ENCODE data around the gene PTRH2.

PTRH2 gene

DNA sequence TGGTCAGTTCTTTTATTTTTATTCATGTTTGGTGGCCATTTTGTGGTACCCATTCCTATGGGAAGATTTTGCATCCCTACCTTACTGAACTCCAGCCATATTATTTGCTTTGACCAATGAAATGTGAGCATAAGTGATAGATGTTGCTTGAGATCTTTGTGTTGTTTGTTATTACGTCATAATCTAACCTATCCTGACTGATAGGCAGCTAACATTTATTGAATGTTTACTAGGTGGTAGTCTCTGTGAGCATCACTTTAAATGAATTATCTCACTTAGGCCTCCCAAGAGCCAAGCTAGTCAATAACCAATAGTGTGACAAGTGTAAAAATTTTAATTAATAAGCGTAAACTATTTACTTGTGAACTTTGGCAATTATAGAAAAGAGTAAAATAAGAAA, 37.8 kb upstream of the PTRH2 start:
- Histone ChIP-seq H3K27me3 (ENCODE audit: low read depth, low read length) (no peaks in the 10 kb centered on the region), H3K4me3 (ENCODE audit: low read depth in 1 of 2, low read length in 2 of 2) (no peak overlapping the region)

DNA sequence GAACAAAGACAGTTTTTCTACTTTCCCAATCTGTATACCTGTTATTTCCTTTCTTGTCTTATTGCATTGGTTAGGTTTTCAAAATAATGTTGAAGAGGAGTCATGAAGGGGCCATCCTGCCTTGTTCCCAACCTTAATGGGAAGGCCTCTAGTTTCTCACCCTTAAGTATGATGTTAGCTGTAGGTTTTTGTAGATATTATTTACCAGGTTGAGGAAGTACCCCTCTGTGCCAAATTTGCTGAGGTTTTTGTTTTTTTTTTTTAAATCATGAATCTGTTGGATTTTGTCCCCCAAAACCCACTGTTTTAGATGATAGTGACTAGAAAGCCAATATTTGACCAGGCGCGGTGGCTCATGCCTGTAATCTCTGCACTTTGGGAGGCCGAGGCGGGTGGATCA, 36.6 kb upstream of the PTRH2 start:
- Histone ChIP-seq H3K4me1 (ENCODE audit: control insufficient read depth in 1 of 2, insufficient read depth in 2 of 2, low read length in 2 of 2) (no peaks in the 10 kb centered on the region), H3K27ac (ENCODE audit: low read length) (no peak overlapping the region), H3K4me3 (ENCODE audit: low read depth in 1 of 2, low read length in 2 of 2) (no peak overlapping the region), H3K36me3 (ENCODE audit: control insufficient read depth in 1 of 2, insufficient read depth in 2 of 2, low read length in 2 of 2) (peaks cover 3 to 19% of the 10 kb centered on the region in 2 donors), H3K9me3 (ENCODE audit: control insufficient read depth in 1 of 2, low read length in 2 of 2) (no peaks in the 10 kb centered on the region), H3K27me3 (ENCODE audit: low read depth, low read length) (no peaks in the 10 kb centered on the region)

More for the DNA sequence above, 37.8 kb upstream of the PTRH2 start:
- Histone ChIP-seq H3K9me3 (ENCODE audit: control insufficient read depth in 1 of 2, low read length in 2 of 2) (no peaks in the 10 kb centered on the region), H3K36me3 (ENCODE audit: control insufficient read depth in 1 of 2, insufficient read depth in 2 of 2, low read length in 2 of 2) (peaks cover 3 to 13% of the 10 kb centered on the region in 2 donors), H3K27ac (ENCODE audit: low read length) (no peak overlapping the region), H3K4me1 (ENCODE audit: control insufficient read depth in 1 of 2, insufficient read depth in 2 of 2, low read length in 2 of 2) (no peaks in the 10 kb centered on the region)

DNA sequence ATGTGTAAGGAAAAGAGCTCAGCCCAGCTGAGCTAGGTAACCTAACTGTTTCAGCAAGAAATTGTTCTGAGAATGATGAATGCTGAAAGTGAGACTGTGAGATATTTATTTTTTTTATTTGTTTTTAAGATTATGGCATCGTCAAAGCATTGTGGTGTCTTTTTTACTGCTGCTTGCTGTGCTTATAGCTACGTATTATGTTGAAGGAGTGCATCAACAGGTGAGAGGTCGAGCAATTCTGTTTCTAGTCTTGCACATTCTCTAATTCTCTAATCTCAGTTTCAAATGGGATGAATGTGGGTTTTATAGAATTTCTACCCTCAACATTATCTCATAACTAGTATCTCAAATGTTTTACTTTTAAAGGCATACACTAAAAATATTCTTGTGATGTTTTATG, 30.1 kb upstream of the PTRH2 start:
- Histone ChIP-seq H3K4me3 (ENCODE audit: low read depth in 1 of 2, low read length in 2 of 2) (no peak overlapping the region), H3K27ac (ENCODE audit: low read length) (no peak overlapping the region), H3K27me3 (ENCODE audit: low read depth, low read length) (no peaks in the 10 kb centered on the region), H3K4me1 (ENCODE audit: control insufficient read depth in 1 of 2, insufficient read depth in 2 of 2, low read length in 2 of 2) (no peaks in the 10 kb centered on the region), H3K9me3 (ENCODE audit: control insufficient read depth in 1 of 2, low read length in 2 of 2) (no peaks in the 10 kb centered on the region), H3K36me3 (ENCODE audit: control insufficient read depth in 1 of 2, insufficient read depth in 2 of 2, low read length in 2 of 2) (peaks cover 6 to 28% of the 10 kb centered on the region in 2 donors)

DNA sequence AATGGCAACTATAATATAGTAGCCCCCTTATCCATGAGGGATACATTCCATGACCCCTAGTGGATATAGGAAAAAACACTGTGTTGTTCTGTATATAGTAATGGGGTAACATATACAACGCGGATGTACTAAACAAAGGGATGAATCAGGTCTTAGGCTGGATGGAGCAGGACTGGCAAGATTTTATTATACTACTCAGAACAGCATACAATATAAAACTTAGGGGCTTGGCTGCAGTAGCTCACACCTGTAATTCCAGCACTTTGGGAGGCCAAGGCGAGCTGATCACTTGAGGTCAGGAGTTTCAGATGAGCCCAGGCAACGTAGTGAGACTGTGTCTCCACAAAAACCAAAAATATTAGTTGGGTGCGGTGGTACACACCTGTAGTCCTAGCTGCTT, 27.0 kb upstream of the PTRH2 start:
- H3K9me3 ChIP-seq (ENCODE audit: control insufficient read depth in 1 of 2, low read length in 2 of 2): no peaks in the 10 kb centered on the region
- H3K27ac ChIP-seq (ENCODE audit: low read length): no peak overlapping the region
- peaks cover 6 to 20% of the 10 kb centered on the region in 2 donors for H3K36me3 ChIP-seq (ENCODE audit: control insufficient read depth in 1 of 2, insufficient read depth in 2 of 2, low read length in 2 of 2)
- no peaks in the 10 kb centered on the region for H3K27me3 ChIP-seq (ENCODE audit: low read depth, low read length)
- H3K4me1 ChIP-seq (ENCODE audit: control insufficient read depth in 1 of 2, insufficient read depth in 2 of 2, low read length in 2 of 2): peaks cover 0 to 5% of the 10 kb centered on the region in 2 donors
- no peak overlapping the region for H3K4me3 ChIP-seq (ENCODE audit: low read depth in 1 of 2, low read length in 2 of 2)

DNA sequence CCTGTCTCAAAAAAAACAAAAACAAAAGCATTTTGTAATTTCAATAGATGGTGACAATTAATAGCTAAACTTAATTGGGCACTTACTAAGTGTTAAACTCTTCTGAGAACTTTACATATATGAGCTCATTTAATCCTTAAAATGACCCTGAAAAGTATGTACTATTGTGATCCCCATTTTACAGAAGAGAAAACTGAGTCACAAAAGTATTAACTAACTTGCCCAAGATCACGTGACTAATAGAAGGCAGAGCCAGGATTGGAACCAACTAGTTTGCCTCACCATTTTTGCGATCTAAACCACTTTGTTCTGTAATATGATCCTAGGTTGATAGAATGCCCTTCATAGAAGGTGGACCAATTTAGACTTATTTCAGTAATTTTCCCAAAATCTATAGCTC, 26.5 kb upstream of the PTRH2 start:
- no peak overlapping the region for H3K27ac ChIP-seq (ENCODE audit: low read length)
- no peaks in the 10 kb centered on the region for H3K9me3 ChIP-seq (ENCODE audit: control insufficient read depth in 1 of 2, low read length in 2 of 2)
- H3K27me3 ChIP-seq (ENCODE audit: low read depth, low read length): no peaks in the 10 kb centered on the region
- H3K4me1 ChIP-seq (ENCODE audit: control insufficient read depth in 1 of 2, insufficient read depth in 2 of 2, low read length in 2 of 2): peaks cover 0 to 5% of the 10 kb centered on the region in 2 donors
- no peak overlapping the region for H3K4me3 ChIP-seq (ENCODE audit: low read depth in 1 of 2, low read length in 2 of 2)
- H3K36me3 ChIP-seq (ENCODE audit: control insufficient read depth in 1 of 2, insufficient read depth in 2 of 2, low read length in 2 of 2): peaks cover 6 to 18% of the 10 kb centered on the region in 2 donors

DNA sequence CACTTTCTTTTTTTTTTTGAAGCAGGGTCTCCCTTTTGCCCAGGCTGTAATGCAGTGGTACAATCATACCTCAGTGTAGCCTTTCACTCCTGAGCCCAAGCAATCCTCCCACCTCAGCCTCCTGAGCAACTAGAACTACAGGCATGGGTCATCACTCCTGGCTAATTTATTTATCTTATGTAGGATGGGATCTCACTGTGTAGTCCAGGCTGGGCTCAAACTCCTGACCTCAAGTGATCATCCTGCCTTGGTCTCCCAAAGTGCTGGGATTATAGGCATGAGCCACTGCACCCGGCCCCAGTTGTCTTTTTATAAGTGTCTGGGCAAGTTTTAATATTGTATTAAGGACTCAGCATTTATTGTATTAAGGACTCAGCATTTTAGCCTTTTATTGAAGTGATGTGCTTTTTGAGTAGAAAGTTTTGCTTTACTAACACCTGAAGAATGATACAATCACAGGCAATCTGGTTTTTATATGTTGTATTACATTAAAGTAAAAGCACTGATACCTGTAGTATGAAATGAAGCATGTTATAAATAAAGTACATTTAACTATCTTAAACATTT, 23.1 kb upstream of the PTRH2 start:
- H3K27me3 ChIP-seq (ENCODE audit: low read depth, low read length): no peaks in the 10 kb centered on the region
- H3K36me3 ChIP-seq (ENCODE audit: control insufficient read depth in 1 of 2, insufficient read depth in 2 of 2, low read length in 2 of 2): peaks cover 4 to 6% of the 10 kb centered on the region in 2 donors
- H3K4me1 ChIP-seq (ENCODE audit: control insufficient read depth in 1 of 2, insufficient read depth in 2 of 2, low read length in 2 of 2): peaks cover 0 to 5% of the 10 kb centered on the region in 2 donors
- no peak overlapping the region for H3K27ac ChIP-seq (ENCODE audit: low read length)
- no peak overlapping the region for H3K4me3 ChIP-seq (ENCODE audit: low read depth in 1 of 2, low read length in 2 of 2)
- H3K9me3 ChIP-seq (ENCODE audit: control insufficient read depth in 1 of 2, low read length in 2 of 2): no peaks in the 10 kb centered on the region

DNA sequence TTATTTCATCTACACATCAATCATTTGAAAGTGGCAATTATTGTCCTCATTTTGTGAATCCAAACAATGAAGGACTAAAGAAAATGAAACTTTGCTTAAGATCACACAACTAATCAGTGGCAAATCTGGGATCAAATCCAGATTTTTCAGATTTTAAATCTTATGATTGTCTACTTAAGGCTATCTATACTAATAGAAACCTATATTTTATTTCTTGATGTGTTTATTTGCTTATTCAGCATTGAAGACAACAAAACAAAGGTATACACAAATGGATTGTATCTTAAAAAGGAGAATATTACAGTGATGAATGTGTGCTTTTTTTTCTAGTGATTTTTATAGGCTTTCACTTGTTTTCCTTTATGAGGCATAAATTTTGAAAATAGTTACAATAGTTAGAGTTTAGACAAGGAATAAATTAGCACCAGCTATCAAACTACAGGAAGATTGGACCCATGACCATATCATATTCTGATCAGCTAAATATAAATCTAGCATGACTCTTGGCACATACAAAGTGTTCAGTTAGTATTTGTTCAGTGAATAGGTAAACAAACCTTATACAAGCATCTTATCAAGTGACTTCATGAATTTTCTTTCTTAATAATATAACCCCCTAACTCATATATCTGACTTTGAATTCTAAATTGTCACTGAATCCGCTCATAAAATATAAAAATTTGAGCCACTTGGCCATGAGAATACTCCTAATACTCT, 20.7 kb upstream of the PTRH2 start:
- peaks cover 0 to 5% of the 10 kb centered on the region in 2 donors for H3K4me1 ChIP-seq (ENCODE audit: control insufficient read depth in 1 of 2, insufficient read depth in 2 of 2, low read length in 2 of 2)
- no peaks in the 10 kb centered on the region for H3K9me3 ChIP-seq (ENCODE audit: control insufficient read depth in 1 of 2, low read length in 2 of 2)
- no peak overlapping the region for H3K4me3 ChIP-seq (ENCODE audit: low read depth in 1 of 2, low read length in 2 of 2)
- no peaks in the 10 kb centered on the region for H3K36me3 ChIP-seq (ENCODE audit: control insufficient read depth in 1 of 2, insufficient read depth in 2 of 2, low read length in 2 of 2)
- H3K27me3 ChIP-seq (ENCODE audit: low read depth, low read length): no peaks in the 10 kb centered on the region
- H3K27ac ChIP-seq (ENCODE audit: low read length): no peak overlapping the region

DNA sequence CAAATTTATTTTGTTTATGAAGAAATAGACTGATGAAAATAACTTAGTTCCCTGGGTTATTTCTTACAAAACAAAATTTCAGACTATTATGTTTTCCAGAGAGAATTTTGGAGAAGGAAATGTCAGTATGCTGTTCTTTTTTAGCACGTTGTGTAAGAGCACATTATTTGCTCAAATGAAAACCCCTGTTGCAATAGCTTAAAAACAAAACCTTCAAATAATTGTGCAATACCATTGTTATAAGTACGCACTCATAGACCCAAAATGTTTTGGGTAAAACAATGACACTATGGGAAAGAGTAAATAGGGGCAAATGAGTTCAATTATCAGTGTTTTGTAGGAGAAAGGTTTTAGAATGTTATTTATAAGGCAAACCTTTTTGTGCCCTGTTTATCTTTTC, 18.5 kb upstream of the PTRH2 start:
- no peaks in the 10 kb centered on the region for H3K27me3 ChIP-seq (ENCODE audit: low read depth, low read length)
- H3K36me3 ChIP-seq (ENCODE audit: control insufficient read depth in 1 of 2, insufficient read depth in 2 of 2, low read length in 2 of 2): no peaks in the 10 kb centered on the region
- peaks cover 0 to 5% of the 10 kb centered on the region in 2 donors for H3K4me1 ChIP-seq (ENCODE audit: control insufficient read depth in 1 of 2, insufficient read depth in 2 of 2, low read length in 2 of 2)
- H3K9me3 ChIP-seq (ENCODE audit: control insufficient read depth in 1 of 2, low read length in 2 of 2): no peaks in the 10 kb centered on the region
- peak overlapping the region; percentile 48 for H3K27ac ChIP-seq (ENCODE audit: low read length)
- H3K4me3 ChIP-seq (ENCODE audit: low read depth in 1 of 2, low read length in 2 of 2): no peak overlapping the region

DNA sequence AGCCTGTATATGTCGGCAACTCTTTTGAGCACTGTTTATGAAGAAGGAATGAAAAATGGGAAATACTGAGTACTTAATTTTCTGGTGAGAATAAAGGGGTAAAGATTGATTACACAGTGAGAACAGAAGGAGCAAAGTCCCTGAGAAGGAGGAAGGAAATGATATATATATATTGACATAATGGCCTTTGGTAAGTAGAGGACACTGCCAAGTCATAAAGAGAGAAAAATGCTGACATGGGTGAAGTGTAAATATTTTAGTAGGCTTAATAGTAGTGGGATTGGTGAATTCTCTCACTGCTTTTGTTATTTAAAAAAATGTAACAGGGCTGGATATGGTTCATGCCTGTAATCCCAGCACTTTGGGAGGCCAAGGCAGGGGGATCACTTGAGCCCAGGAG, 16.4 kb upstream of the PTRH2 start:
- Histone ChIP-seq H3K36me3 (ENCODE audit: control insufficient read depth in 1 of 2, insufficient read depth in 2 of 2, low read length in 2 of 2) (no peaks in the 10 kb centered on the region), H3K4me3 (ENCODE audit: low read depth in 1 of 2, low read length in 2 of 2) (no peak overlapping the region), H3K4me1 (ENCODE audit: control insufficient read depth in 1 of 2, insufficient read depth in 2 of 2, low read length in 2 of 2) (no peaks in the 10 kb centered on the region), H3K27me3 (ENCODE audit: low read depth, low read length) (no peaks in the 10 kb centered on the region), H3K9me3 (ENCODE audit: control insufficient read depth in 1 of 2, low read length in 2 of 2) (no peaks in the 10 kb centered on the region), H3K27ac (ENCODE audit: low read length) (no peak overlapping the region)

DNA sequence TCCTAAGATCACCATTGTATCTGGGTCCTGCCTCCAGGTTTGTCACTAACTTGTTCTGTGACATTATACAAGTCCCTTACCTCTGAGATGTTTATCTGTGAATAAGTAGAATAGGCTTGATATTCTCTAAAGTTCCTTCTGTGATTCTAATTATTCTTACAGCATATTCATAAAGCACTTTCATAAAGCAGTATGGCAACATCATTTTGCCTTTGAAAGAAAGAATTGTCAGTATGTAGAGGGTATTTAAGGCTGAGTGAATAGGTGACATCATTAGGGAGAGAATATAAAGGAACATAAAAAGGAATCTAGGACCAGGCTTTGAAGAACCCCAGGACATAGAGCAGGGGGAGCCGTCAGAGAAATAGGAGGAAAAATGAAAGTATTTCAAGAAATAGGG, 15.8 kb upstream of the PTRH2 start:
- Histone ChIP-seq H3K36me3 (ENCODE audit: control insufficient read depth in 1 of 2, insufficient read depth in 2 of 2, low read length in 2 of 2) (no peaks in the 10 kb centered on the region), H3K4me1 (ENCODE audit: control insufficient read depth in 1 of 2, insufficient read depth in 2 of 2, low read length in 2 of 2) (no peaks in the 10 kb centered on the region), H3K27ac (ENCODE audit: low read length) (no peak overlapping the region), H3K4me3 (ENCODE audit: low read depth in 1 of 2, low read length in 2 of 2) (no peak overlapping the region), H3K9me3 (ENCODE audit: control insufficient read depth in 1 of 2, low read length in 2 of 2) (no peaks in the 10 kb centered on the region), H3K27me3 (ENCODE audit: low read depth, low read length) (no peaks in the 10 kb centered on the region)

DNA sequence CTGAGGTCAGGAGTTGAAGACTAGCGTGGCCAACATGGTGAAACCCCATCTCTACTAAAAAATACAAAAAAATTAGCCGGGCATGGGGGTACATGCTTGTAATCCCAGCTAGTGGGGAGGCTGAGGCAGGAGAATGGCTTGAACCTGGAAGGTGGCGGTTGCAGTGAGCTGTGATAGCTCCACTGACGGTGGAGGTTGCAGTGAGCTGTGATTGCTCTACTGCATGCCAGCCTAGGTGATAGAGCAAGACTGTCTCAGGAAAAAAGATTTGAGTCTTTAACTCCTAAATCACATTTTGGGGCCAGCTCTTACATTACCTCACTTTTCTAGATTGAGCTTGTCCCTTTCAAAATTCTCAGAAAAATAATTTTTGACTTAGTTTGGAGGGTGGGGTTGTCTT, 15.4 kb upstream of the PTRH2 start:
- Histone ChIP-seq H3K27me3 (ENCODE audit: low read depth, low read length) (no peaks in the 10 kb centered on the region), H3K36me3 (ENCODE audit: control insufficient read depth in 1 of 2, insufficient read depth in 2 of 2, low read length in 2 of 2) (peaks cover 0 to under 1% of the 10 kb centered on the region in 2 donors), H3K9me3 (ENCODE audit: control insufficient read depth in 1 of 2, low read length in 2 of 2) (no peaks in the 10 kb centered on the region), H3K4me1 (ENCODE audit: control insufficient read depth in 1 of 2, insufficient read depth in 2 of 2, low read length in 2 of 2) (no peaks in the 10 kb centered on the region), H3K4me3 (ENCODE audit: low read depth in 1 of 2, low read length in 2 of 2) (no peak overlapping the region), H3K27ac (ENCODE audit: low read length) (no peak overlapping the region)

DNA sequence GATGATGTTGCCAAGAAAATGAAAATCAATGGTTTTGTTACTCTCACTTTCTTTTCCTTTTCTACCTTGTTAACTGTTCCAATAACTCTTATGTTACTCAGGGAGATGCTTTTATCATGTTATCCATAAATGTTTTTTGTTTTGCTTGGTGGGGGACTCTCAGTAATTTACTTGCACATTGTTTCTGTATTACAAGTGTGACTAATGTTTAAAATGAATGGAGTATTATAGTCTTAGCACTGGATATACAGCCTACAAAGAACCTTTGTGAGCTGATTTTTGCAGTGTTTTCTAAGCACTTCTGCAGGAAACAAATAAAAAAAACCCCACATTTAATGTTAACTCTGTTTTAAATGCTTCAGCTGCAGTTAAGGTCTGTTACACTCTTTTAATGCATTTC, 12.3 kb upstream of the PTRH2 start:
- peaks cover 0 to 5% of the 10 kb centered on the region in 2 donors for H3K36me3 ChIP-seq (ENCODE audit: control insufficient read depth in 1 of 2, insufficient read depth in 2 of 2, low read length in 2 of 2)
- H3K9me3 ChIP-seq (ENCODE audit: control insufficient read depth in 1 of 2, low read length in 2 of 2): no peaks in the 10 kb centered on the region
- no peaks in the 10 kb centered on the region for H3K4me1 ChIP-seq (ENCODE audit: control insufficient read depth in 1 of 2, insufficient read depth in 2 of 2, low read length in 2 of 2)
- H3K27me3 ChIP-seq (ENCODE audit: low read depth, low read length): no peaks in the 10 kb centered on the region
- H3K4me3 ChIP-seq (ENCODE audit: low read depth in 1 of 2, low read length in 2 of 2): no peak overlapping the region
- no peak overlapping the region for H3K27ac ChIP-seq (ENCODE audit: low read length)

All from muscle layer of duodenum (tissue), 2 donors.